Breast epithelium (tissue), 4 donors: ENCODE measurements around the gene TPRG1. TPM values are rescaled to one million over a fixed set of nuclear protein-coding genes. Genes with fewer than 3 reads are reported as not detected.

Experiments
- DNase-seq, 2 donors: peaks; one replicate each; pipeline ENCODE4 v3.0.0-alpha.2; 2019; ENCODE audit warnings: low spot score in 2 of 2
- H3K27ac ChIP-seq, 2 donors: fragments of 200-600 bp; sonication (generic) in 1 of 2; one replicate each; pipeline ENCODE4 v1.5.1; 2016 to 2019; ENCODE audit warnings: mild to moderate bottlenecking in 1 of 2
- H3K27me3 ChIP-seq, 2 donors: fragments of 200-600 bp; sonication (generic) in 1 of 2; one replicate each; pipeline versions ENCODE4 v1.5.1 to v1.6.0; 2017 to 2019; ENCODE audit warnings: control low read depth in 1 of 2, mild to moderate bottlenecking in 1 of 2
- H3K36me3 ChIP-seq: fragments of 200-600 bp; one replicate; pipeline ENCODE4 v1.5.1; 2019
- H3K4me1 ChIP-seq, 2 donors: fragments of 200-600 bp; sonication (generic); one replicate each; pipeline ENCODE4 v1.5.1; 2016 to 2019; ENCODE audit warnings: control low read depth in 1 of 2
- H3K4me3 ChIP-seq, 3 donors: fragments of 200-600 bp; sonication (generic); 1 replicate in 2 of 3; 2 replicates in 1 of 3; pipeline ENCODE4 v1.5.1; 2016 to 2019; ENCODE audit warnings: mild to moderate bottlenecking in 3 of 3, moderate library complexity in 2 of 3
- H3K9me3 ChIP-seq, 2 donors: fragments of 200-600 bp; sonication (generic) in 1 of 2; one replicate each; pipeline ENCODE4 v1.5.1; 2016 to 2019; ENCODE audit warnings: control low read depth in 1 of 2
- POLR2A ChIP-seq: fragments of 450-650 bp; IDR thresholded peaks from one replicate; pipeline ENCODE4 v1.6.1; 2016; ENCODE audit warnings: antibody characterized with exemption, mild to moderate bottlenecking, moderate library complexity
- POLR2AphosphoS5 ChIP-seq, 3 donors: sonication (generic); formaldehyde crosslinking; IDR thresholded peaks; one replicate each; pipeline ENCODE4 v1.6.1; 2017; ENCODE audit warnings: antibody characterized with exemption in 3 of 3
- intact Hi-C: fragments of 100-400 bp; cut with DNase I; formaldehyde crosslinking; loops from one replicate; pipeline ENCODE4 v1.15.1; 2023; ENCODE audit warnings: low total_unique reads
- total RNA-seq, 3 donors: library from RNA; depleted of rRNA; stranded (reverse); fragments of >200 nt; gene quantifications; one replicate each; pipeline ENCODE4 v1.1.0, GENCODE V29; 2016
- TF ChIP-seq, protein P1 (sequence below), 3 donors: fragments of 450-650 bp; IDR thresholded peaks; one replicate each; pipeline ENCODE4 v1.5.1; 2016 to 2017; ENCODE audit warnings: antibody characterized with exemption in 3 of 3, mild to moderate bottlenecking in 3 of 3, moderate library complexity in 3 of 3

TPRG1 gene
- total RNA-seq, 3 donors from 2014 or later = 29.2 to 65.9 (median 31.9) TPM

DNA sequence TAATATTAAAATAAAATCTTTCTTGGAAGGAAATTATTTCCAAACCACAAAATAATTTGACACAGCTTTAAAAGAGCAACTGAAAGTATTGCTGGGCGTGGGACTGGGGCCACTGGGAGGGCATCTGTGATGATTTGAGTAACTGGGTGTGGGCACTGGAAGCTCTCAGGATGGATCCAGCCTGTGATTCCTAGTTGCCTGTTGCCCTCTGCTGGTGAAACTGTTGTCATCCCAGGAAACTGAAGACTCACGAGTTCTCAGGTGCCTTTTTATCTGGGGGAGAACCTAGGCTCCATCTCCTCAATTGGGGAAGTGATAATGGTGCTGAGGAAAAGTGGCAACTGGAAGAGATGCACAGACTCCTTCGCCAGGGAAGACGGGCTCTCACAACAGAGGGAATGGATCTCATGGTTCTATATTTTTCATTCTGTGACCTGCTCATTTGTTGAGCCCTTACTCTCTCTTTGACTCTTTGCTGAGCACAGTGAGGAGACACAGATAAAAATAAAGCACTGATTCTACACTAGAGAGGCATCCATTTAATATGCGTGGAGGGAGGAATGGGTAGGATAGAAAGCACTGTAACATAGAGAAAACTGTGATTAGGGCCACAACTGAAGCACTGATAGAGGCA lies 61.6 kb downstream of the TPRG1 start:
- peak; percentile 45 to 54 for DNase-seq
- no peak for TF ChIP-seq POLR2A
- peak in 1 of 3 donors; percentile 18 for TF ChIP-seq POLR2AphosphoS5 (IDR thresholded peaks at IDR 0.05)
- TF ChIP-seq, protein P1, sequence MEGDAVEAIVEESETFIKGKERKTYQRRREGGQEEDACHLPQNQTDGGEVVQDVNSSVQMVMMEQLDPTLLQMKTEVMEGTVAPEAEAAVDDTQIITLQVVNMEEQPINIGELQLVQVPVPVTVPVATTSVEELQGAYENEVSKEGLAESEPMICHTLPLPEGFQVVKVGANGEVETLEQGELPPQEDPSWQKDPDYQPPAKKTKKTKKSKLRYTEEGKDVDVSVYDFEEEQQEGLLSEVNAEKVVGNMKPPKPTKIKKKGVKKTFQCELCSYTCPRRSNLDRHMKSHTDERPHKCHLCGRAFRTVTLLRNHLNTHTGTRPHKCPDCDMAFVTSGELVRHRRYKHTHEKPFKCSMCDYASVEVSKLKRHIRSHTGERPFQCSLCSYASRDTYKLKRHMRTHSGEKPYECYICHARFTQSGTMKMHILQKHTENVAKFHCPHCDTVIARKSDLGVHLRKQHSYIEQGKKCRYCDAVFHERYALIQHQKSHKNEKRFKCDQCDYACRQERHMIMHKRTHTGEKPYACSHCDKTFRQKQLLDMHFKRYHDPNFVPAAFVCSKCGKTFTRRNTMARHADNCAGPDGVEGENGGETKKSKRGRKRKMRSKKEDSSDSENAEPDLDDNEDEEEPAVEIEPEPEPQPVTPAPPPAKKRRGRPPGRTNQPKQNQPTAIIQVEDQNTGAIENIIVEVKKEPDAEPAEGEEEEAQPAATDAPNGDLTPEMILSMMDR (IDR thresholded peaks at IDR 0.05) = peak; percentile 38 to 69 (median 64)
- intact Hi-C loops = no loop called here
- Histone ChIP-seq H3K4me3 (no peak overlapping the region), H3K9me3 (no peaks in the 10 kb centered on the region), H3K4me1 (no peaks in the 10 kb centered on the region), H3K36me3 (no peaks in the 10 kb centered on the region), H3K27ac (no peak overlapping the region), H3K27me3 (no peaks in the 10 kb centered on the region)

DNA sequence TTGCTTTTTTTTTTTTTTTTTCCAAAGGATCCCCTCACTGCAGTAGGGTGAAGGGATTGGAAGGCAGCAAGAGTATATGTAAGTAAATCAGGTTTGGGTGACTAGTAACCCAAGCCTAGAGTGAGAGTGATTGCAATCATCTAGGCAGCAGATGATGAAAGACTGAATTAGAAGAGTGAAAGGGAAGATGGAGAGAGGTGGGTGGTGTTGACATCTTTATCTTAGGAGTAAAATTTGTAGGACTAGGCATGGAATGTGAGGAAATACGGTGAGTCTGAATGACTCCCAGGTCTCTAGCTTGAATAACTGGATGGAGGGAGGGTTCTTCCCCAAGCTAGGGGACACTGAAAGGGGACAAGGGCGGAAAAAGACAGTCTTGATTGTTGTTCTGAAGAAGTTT lies 63.4 kb downstream of the TPRG1 start:
- Histone ChIP-seq H3K27ac (no peak overlapping the region), H3K27me3 (no peaks in the 10 kb centered on the region), H3K36me3 (no peaks in the 10 kb centered on the region), H3K9me3 (no peaks in the 10 kb centered on the region), H3K4me1 (no peaks in the 10 kb centered on the region), H3K4me3 (no peak overlapping the region)
- TF ChIP-seq, protein P1 (IDR thresholded peaks at IDR 0.05) = no peak
- TF ChIP-seq POLR2A (no peak), POLR2AphosphoS5 (IDR thresholded peaks at IDR 0.05) (no peak)
- intact Hi-C loops = no loop called here
- no peak for DNase-seq

- H3K4me3 ChIP-seq = no peak overlapping the region
- TF ChIP-seq POLR2A = no peak
- TF ChIP-seq, protein P1 (IDR thresholded peaks at IDR 0.05) = no peak
- no peak for TF ChIP-seq POLR2AphosphoS5 (IDR thresholded peaks at IDR 0.05)
- H3K4me1 ChIP-seq = no peaks in the 10 kb centered on the region
- DNase-seq = no peak
- H3K27me3 ChIP-seq = no peaks in the 10 kb centered on the region
- H3K36me3 ChIP-seq = no peaks in the 10 kb centered on the region
- H3K27ac ChIP-seq = no peak overlapping the region
- intact Hi-C loops = no loop called here
- H3K9me3 ChIP-seq = no peaks in the 10 kb centered on the region
Observed at GRCh38 chr3:189236352-189236751, 64.6 kb downstream of the TPRG1 start.

DNA sequence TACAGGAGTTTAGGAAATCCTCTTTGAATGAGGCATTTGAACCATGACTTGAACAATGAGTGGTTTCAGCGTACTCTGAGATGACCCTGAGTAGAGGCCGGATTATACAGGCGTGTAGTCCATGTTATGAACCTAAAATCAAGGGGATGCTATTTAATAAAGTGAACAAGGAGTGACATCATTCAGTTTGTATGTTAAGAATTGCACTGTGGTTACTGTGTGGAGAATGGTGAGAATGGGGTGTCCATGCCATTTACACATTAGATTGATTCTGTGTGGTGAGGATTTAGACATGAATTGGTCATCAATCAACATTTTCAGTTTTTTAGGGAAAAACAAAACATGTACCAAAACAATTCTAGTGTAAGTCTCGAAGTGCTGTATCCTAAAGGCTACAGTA lies 65.8 kb downstream of the TPRG1 start:
- intact Hi-C loops = no loop called here
- Histone ChIP-seq H3K36me3 (no peaks in the 10 kb centered on the region), H3K9me3 (no peaks in the 10 kb centered on the region), H3K27me3 (no peaks in the 10 kb centered on the region), H3K4me3 (no peak overlapping the region), H3K27ac (no peak overlapping the region), H3K4me1 (no peaks in the 10 kb centered on the region)
- no peak for DNase-seq
- TF ChIP-seq POLR2A = no peak
- no peak for TF ChIP-seq POLR2AphosphoS5 (IDR thresholded peaks at IDR 0.05)
- TF ChIP-seq, protein P1 (IDR thresholded peaks at IDR 0.05) = no peak

DNA sequence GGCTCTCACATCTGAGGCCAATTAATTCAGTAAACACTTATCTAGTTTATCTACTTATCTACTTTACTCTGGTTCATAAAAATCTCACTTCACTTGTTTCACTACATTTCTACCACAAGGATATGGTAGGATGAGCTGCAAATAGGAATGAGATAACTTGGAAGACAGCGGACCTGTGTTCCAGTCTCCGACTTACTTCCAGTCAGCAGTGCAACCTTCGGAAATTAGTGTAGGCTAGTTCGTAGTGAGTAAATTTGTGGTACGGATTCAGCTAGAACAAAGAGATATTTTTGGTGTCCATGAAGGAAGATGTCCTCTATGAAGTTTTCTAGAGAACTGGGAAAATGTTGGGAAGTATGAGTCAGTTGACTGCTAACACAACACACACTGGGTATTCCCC lies 66.3 kb downstream of the TPRG1 start:
- no peak for DNase-seq
- Histone ChIP-seq H3K36me3 (no peaks in the 10 kb centered on the region), H3K27me3 (no peaks in the 10 kb centered on the region), H3K9me3 (peaks cover under 1% of the 10 kb centered on the region in 2 donors), H3K4me3 (no peak overlapping the region), H3K4me1 (no peaks in the 10 kb centered on the region), H3K27ac (no peak overlapping the region)
- intact Hi-C loops = no loop called here
- TF ChIP-seq POLR2A = no peak
- TF ChIP-seq POLR2AphosphoS5 (IDR thresholded peaks at IDR 0.05) = no peak
- TF ChIP-seq, protein P1 (IDR thresholded peaks at IDR 0.05) = no peak
